Measurements from ENCODE around the gene PPM1L. TPM values are rescaled to one million over a fixed set of nuclear protein-coding genes. Genes with fewer than 3 reads are reported as not detected.

The PPM1L gene
- total and polyA plus RNA-seq, 9 donors = 5.3 to 13.9 (median 10.9) TPM

DNA sequence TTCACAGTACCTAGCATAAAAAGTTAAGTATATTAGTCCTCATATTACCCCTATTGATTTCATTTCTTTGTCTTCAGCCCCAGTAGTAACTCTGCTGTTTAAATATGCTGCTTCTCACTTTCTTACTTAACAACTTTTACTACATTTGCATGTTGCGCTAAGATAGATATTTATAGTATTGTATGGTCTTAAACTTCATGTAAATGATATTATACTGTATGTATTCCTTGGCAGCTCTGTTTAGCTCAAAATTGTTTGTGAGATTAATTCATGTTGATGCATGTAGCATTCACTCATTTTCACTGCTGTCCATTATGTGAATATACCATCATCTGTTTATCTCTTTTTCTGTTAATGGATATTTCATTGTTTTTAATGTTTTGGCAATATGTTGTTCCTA, 64.4 kb downstream of the PPM1L start:
- H3K4me1 ChIP-seq (ENCODE audit: control insufficient read depth, insufficient read depth, low read length) = no peaks in the 10 kb centered on the region

GRCh38 chr3:160822936-160823335, 66.9 kb downstream of the PPM1L start:
- DNase-seq = no peak
- Histone ChIP-seq H3K36me3 (ENCODE audit: control insufficient read depth, insufficient read depth, low read length) (no peaks in the 10 kb centered on the region), H3K4me3 (ENCODE audit: low read length) (no peak overlapping the region), H3K4me1 (ENCODE audit: control insufficient read depth, insufficient read depth, low read length) (no peaks in the 10 kb centered on the region), H3K9me3 (replicated peaks; ENCODE audit: control insufficient read depth, low read depth, low read length) (no peaks in the 10 kb centered on the region), H3K27me3 (ENCODE audit: control insufficient read depth, insufficient read depth, low read length) (no peaks in the 10 kb centered on the region), H3K27ac (ENCODE audit: low read length) (no peak overlapping the region)

More for the DNA sequence above, 64.4 kb downstream of the PPM1L start:
- Histone ChIP-seq H3K27me3 (ENCODE audit: control insufficient read depth, insufficient read depth, low read length) (no peaks in the 10 kb centered on the region), H3K9me3 (replicated peaks; ENCODE audit: control insufficient read depth, low read depth, low read length) (no peaks in the 10 kb centered on the region), H3K36me3 (ENCODE audit: control insufficient read depth, insufficient read depth, low read length) (no peaks in the 10 kb centered on the region), H3K4me3 (ENCODE audit: low read length) (no peak overlapping the region), H3K27ac (ENCODE audit: low read length) (no peak overlapping the region)
- DNase-seq = no peak
- no CpG with 5 or more reads among the region's 1 CpG for WGBS (ENCODE audit: insufficient coverage)

- Histone ChIP-seq H3K4me1 (ENCODE audit: control insufficient read depth, insufficient read depth, low read length) (no peaks in the 10 kb centered on the region), H3K4me3 (ENCODE audit: low read length) (no peak overlapping the region)
- DNase-seq = no peak
Measured at GRCh38 chr3:160825311-160825800, 69.3 kb downstream of the PPM1L start.

GRCh38 chr3:160826408-160826807, 70.4 kb downstream of the PPM1L start:
- no peak for DNase-seq
- H3K4me1 ChIP-seq (ENCODE audit: control insufficient read depth, insufficient read depth, low read length) = no peaks in the 10 kb centered on the region
- no peaks in the 10 kb centered on the region for H3K36me3 ChIP-seq (ENCODE audit: control insufficient read depth, insufficient read depth, low read length)
- H3K27me3 ChIP-seq (ENCODE audit: control insufficient read depth, insufficient read depth, low read length) = no peaks in the 10 kb centered on the region
- no peak overlapping the region for H3K4me3 ChIP-seq (ENCODE audit: low read length)
- no peak overlapping the region for H3K27ac ChIP-seq (ENCODE audit: low read length)
- H3K9me3 ChIP-seq (replicated peaks; ENCODE audit: control insufficient read depth, low read depth, low read length) = no peaks in the 10 kb centered on the region

More at GRCh38 chr3:160825311-160825800, 69.3 kb downstream of the PPM1L start:
- Histone ChIP-seq H3K9me3 (replicated peaks; ENCODE audit: control insufficient read depth, low read depth, low read length) (no peaks in the 10 kb centered on the region), H3K27me3 (ENCODE audit: control insufficient read depth, insufficient read depth, low read length) (no peaks in the 10 kb centered on the region), H3K36me3 (ENCODE audit: control insufficient read depth, insufficient read depth, low read length) (no peaks in the 10 kb centered on the region), H3K27ac (ENCODE audit: low read length) (no peak overlapping the region)
- 100% methylated on average over 2 of the region's 3 CpGs for WGBS (ENCODE audit: insufficient coverage)

GRCh38 chr3:160826991-160827390, 71.0 kb downstream of the PPM1L start:
- Histone ChIP-seq H3K4me1 (ENCODE audit: control insufficient read depth, insufficient read depth, low read length) (no peaks in the 10 kb centered on the region), H3K27me3 (ENCODE audit: control insufficient read depth, insufficient read depth, low read length) (no peaks in the 10 kb centered on the region), H3K4me3 (ENCODE audit: low read length) (no peak overlapping the region), H3K36me3 (ENCODE audit: control insufficient read depth, insufficient read depth, low read length) (no peaks in the 10 kb centered on the region), H3K9me3 (replicated peaks; ENCODE audit: control insufficient read depth, low read depth, low read length) (no peaks in the 10 kb centered on the region), H3K27ac (ENCODE audit: low read length) (no peak overlapping the region)
- DNase-seq = peak; percentile 68
- WGBS (ENCODE audit: insufficient coverage) = no CpG with 5 or more reads among the region's 2 CpGs

DNA sequence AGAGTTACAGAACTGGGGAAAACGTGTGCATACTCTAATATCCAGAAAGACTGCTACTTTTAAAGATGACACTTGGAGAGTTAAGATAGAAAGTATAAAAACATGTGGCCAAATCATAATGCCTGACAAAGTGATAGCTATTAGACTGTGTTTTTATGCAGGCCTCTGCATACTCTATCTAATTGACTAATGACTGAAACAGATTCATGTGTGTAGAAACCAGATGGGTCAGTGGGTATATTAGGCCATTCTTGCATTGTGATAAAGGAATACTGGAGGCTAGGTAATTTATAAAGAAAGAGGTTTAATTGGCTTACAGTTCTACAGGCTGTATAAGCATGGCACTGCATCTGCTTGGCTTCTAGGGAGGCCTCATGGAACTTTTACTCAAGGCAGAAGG, 71.5 kb downstream of the PPM1L start:
- no CpG with 5 or more reads among the region's 1 CpG for WGBS (ENCODE audit: insufficient coverage)
- peak; percentile 40 for DNase-seq
- Histone ChIP-seq H3K27me3 (ENCODE audit: control insufficient read depth, insufficient read depth, low read length) (no peaks in the 10 kb centered on the region), H3K4me3 (ENCODE audit: low read length) (no peak overlapping the region), H3K4me1 (ENCODE audit: control insufficient read depth, insufficient read depth, low read length) (no peaks in the 10 kb centered on the region), H3K27ac (ENCODE audit: low read length) (no peak overlapping the region), H3K36me3 (ENCODE audit: control insufficient read depth, insufficient read depth, low read length) (no peaks in the 10 kb centered on the region), H3K9me3 (replicated peaks; ENCODE audit: control insufficient read depth, low read depth, low read length) (no peaks in the 10 kb centered on the region)

DNA sequence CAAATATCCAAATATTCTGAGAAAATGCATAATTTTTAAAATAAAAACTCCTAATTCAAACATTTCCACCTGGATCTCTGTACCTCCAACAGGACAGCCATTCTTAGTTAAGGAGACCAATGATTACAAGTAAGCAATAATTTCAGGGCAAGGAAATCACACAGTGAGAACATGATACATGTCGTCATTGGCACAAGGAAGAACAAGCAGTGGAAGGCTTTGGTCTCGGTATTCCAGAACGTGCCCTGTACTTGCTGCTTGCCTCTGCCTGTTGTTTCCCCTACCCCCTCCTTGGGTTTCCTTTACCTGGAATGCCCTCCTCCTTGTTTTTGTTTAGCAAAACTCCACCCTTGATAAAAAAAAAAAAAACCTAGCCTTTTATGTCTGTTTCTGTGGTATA, 72.8 kb downstream of the PPM1L start:
- H3K27ac ChIP-seq (ENCODE audit: low read length) = no peak overlapping the region
- no peak overlapping the region for H3K4me3 ChIP-seq (ENCODE audit: low read length)
- WGBS (ENCODE audit: insufficient coverage) = 88% methylated on average over 3 of the region's 3 CpGs
- H3K9me3 ChIP-seq (replicated peaks; ENCODE audit: control insufficient read depth, low read depth, low read length) = no peaks in the 10 kb centered on the region
- H3K4me1 ChIP-seq (ENCODE audit: control insufficient read depth, insufficient read depth, low read length) = no peaks in the 10 kb centered on the region
- no peak for DNase-seq
- H3K36me3 ChIP-seq (ENCODE audit: control insufficient read depth, insufficient read depth, low read length) = no peaks in the 10 kb centered on the region
- no peaks in the 10 kb centered on the region for H3K27me3 ChIP-seq (ENCODE audit: control insufficient read depth, insufficient read depth, low read length)

- 100% methylated on average over 1 of the region's 3 CpGs for WGBS (ENCODE audit: insufficient coverage)
- H3K36me3 ChIP-seq (ENCODE audit: control insufficient read depth, insufficient read depth, low read length) = no peaks in the 10 kb centered on the region
- no peaks in the 10 kb centered on the region for H3K9me3 ChIP-seq (replicated peaks; ENCODE audit: control insufficient read depth, low read depth, low read length)
- no peaks in the 10 kb centered on the region for H3K27me3 ChIP-seq (ENCODE audit: control insufficient read depth, insufficient read depth, low read length)
- no peak overlapping the region for H3K4me3 ChIP-seq (ENCODE audit: low read length)
- no peaks in the 10 kb centered on the region for H3K4me1 ChIP-seq (ENCODE audit: control insufficient read depth, insufficient read depth, low read length)
- H3K27ac ChIP-seq (ENCODE audit: low read length) = no peak overlapping the region
- DNase-seq = no peak
Measured at GRCh38 chr3:160829486-160830009, 73.5 kb downstream of the PPM1L start.

- no peak overlapping the region for H3K4me3 ChIP-seq (ENCODE audit: low read length)
- DNase-seq = peak; percentile 28
- H3K36me3 ChIP-seq (ENCODE audit: control insufficient read depth, insufficient read depth, low read length) = no peaks in the 10 kb centered on the region
- H3K9me3 ChIP-seq (replicated peaks; ENCODE audit: control insufficient read depth, low read depth, low read length) = no peaks in the 10 kb centered on the region
- WGBS (ENCODE audit: insufficient coverage) = no CpG with 5 or more reads among the region's 1 CpG
- no peak overlapping the region for H3K27ac ChIP-seq (ENCODE audit: low read length)
- no peaks in the 10 kb centered on the region for H3K4me1 ChIP-seq (ENCODE audit: control insufficient read depth, insufficient read depth, low read length)
- no peaks in the 10 kb centered on the region for H3K27me3 ChIP-seq (ENCODE audit: control insufficient read depth, insufficient read depth, low read length)
Measured at GRCh38 chr3:160830796-160831195, 74.8 kb downstream of the PPM1L start.

- no peak overlapping the region for H3K4me3 ChIP-seq (ENCODE audit: low read length)
- WGBS (ENCODE audit: insufficient coverage) = 35% methylated on average over 2 of the region's 3 CpGs
- H3K36me3 ChIP-seq (ENCODE audit: control insufficient read depth, insufficient read depth, low read length) = no peaks in the 10 kb centered on the region
- no peak overlapping the region for H3K27ac ChIP-seq (ENCODE audit: low read length)
- DNase-seq = peak; percentile 27
- H3K9me3 ChIP-seq (replicated peaks; ENCODE audit: control insufficient read depth, low read depth, low read length) = no peaks in the 10 kb centered on the region
- no peaks in the 10 kb centered on the region for H3K4me1 ChIP-seq (ENCODE audit: control insufficient read depth, insufficient read depth, low read length)
- no peaks in the 10 kb centered on the region for H3K27me3 ChIP-seq (ENCODE audit: control insufficient read depth, insufficient read depth, low read length)
Measured at GRCh38 chr3:160831401-160831800, 75.4 kb downstream of the PPM1L start.

DNA sequence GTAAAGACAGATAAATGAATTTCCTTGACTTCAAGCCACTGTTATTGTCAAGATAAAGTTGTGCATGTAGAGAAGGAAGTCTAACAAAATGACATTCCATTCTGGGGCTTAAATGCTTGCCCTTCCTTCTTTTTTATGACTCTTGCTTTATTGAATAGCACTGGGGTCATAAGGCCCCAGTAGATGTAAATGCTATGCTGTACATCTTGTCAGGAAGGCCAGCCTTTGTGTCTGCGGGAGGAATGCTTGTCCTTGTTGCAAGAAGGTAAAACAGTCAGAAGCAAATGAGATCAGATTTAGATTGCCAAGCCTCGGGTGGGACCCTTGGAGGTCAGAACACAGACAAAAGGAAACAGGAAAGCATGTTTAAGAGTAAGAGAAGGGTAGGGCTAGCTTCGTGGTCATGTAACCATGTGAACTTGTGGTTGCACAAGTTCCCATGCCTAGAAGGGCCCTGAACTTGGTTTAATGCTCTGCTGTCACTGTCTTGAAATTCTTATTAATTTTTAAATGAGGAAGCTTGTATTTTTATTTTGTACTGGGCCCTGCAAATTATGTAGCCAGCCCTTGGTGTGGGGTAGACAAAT, 81.5 kb downstream of the PPM1L start:
- no peaks in the 10 kb centered on the region for H3K4me1 ChIP-seq (ENCODE audit: control insufficient read depth, insufficient read depth, low read length)
- H3K9me3 ChIP-seq (replicated peaks; ENCODE audit: control insufficient read depth, low read depth, low read length) = no peaks in the 10 kb centered on the region
- H3K27me3 ChIP-seq (ENCODE audit: control insufficient read depth, insufficient read depth, low read length) = no peaks in the 10 kb centered on the region
- DNase-seq = no peak
- H3K27ac ChIP-seq (ENCODE audit: low read length) = no peak overlapping the region
- no peaks in the 10 kb centered on the region for H3K36me3 ChIP-seq (ENCODE audit: control insufficient read depth, insufficient read depth, low read length)
- no peak overlapping the region for H3K4me3 ChIP-seq (ENCODE audit: low read length)
- 21% methylated on average over 3 of the region's 3 CpGs for WGBS (ENCODE audit: insufficient coverage)
